Bronchial epithelial cell (primary cell): Measurements from ENCODE around the gene ORAI1. TPM values are rescaled to one million over a fixed set of nuclear protein-coding genes. Genes with fewer than 3 reads are reported as not detected.

Experiments
- DNase-seq: peaks from one replicate; pipeline ENCODE4 v3.0.0-alpha.2; 2010; ENCODE audit warnings: low read depth
- FAIRE-seq: peaks from 2 replicates; lab custom pipeline; 2011; peaks lifted over from hg19 to GRCh38; lab: Jason Lieb, UNC
- H3K27me3 ChIP-seq: 2 replicates; pipeline ENCODE4 v1.5.1; 2011; ENCODE audit warnings: low read length; ENCODE audit not compliant: control insufficient read depth, insufficient read depth
- H3K36me3 ChIP-seq: 2 replicates; pipeline ENCODE4 v1.5.1; 2011; ENCODE audit warnings: low read length; ENCODE audit not compliant: control insufficient read depth, insufficient read depth
- H3K4me3 ChIP-seq: 2 replicates; pipeline ENCODE4 v1.5.1; 2011; ENCODE audit warnings: mild to moderate bottlenecking, low read depth, low read length, control low read depth
- total RNA-seq: library from RNA; depleted of rRNA; stranded (reverse); fragments of >200 nt; gene quantifications from 2 replicates; pipeline ENCODE4 v1.2.1, GENCODE V29; 2014
- TF ChIP-seq, protein P1 (sequence below): IDR thresholded peaks from 2 replicates; pipeline ENCODE4 v1.5.1; 2011; ENCODE audit warnings: mild to moderate bottlenecking, moderate library complexity, low read length, control low read depth, inconsistent platforms; ENCODE audit not compliant: insufficient read depth, severe bottlenecking

The ORAI1 gene
- total RNA-seq, 1 donor from 2014 or later = 8.7 TPM

DNA sequence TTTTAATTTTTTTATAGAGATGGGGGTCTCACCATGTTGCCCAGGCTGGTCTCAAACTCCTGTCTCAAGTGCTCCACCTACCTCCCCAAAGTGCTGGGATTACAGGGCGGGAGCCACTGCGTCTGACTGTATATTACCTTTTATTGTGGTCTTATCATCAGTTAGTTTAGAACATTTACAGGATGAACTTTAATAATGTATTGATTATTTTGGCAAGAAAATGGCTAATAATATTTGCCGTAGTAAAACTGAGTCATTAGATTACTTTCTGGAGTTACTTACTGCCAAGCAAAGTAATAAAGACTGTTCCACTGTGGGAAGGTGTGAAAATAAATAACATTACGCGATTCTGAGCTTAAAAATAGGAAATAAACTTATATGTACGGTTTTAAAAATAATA lies 23.6 kb upstream of the ORAI1 start:
- DNase-seq = no peak
- no peak overlapping the region for H3K4me3 ChIP-seq
- H3K36me3 ChIP-seq = no peaks in the 10 kb centered on the region
- TF ChIP-seq, protein P1, sequence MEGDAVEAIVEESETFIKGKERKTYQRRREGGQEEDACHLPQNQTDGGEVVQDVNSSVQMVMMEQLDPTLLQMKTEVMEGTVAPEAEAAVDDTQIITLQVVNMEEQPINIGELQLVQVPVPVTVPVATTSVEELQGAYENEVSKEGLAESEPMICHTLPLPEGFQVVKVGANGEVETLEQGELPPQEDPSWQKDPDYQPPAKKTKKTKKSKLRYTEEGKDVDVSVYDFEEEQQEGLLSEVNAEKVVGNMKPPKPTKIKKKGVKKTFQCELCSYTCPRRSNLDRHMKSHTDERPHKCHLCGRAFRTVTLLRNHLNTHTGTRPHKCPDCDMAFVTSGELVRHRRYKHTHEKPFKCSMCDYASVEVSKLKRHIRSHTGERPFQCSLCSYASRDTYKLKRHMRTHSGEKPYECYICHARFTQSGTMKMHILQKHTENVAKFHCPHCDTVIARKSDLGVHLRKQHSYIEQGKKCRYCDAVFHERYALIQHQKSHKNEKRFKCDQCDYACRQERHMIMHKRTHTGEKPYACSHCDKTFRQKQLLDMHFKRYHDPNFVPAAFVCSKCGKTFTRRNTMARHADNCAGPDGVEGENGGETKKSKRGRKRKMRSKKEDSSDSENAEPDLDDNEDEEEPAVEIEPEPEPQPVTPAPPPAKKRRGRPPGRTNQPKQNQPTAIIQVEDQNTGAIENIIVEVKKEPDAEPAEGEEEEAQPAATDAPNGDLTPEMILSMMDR = no peak
- no peaks in the 10 kb centered on the region for H3K27me3 ChIP-seq
- no peak for FAIRE-seq

DNA sequence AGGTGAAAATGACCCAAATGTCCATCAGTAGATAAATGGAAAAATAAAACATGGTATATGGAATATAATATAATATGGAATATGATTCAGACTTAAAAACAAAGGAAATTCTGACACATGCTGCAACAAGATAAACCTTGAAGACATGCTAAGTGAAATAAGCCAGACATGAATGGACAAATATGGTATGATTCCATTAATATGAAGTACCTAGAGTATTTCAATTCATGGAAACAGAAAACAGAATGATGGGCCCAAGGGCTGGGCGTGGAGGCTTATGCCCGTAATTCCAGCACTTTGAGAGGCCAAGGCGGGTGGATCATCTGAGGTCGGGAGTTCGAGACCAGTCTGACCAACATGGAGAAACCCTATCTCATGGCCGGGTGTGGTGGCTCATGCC lies 22.7 kb upstream of the ORAI1 start:
- no peak overlapping the region for H3K4me3 ChIP-seq
- H3K36me3 ChIP-seq = no peaks in the 10 kb centered on the region
- FAIRE-seq = no peak
- no peaks in the 10 kb centered on the region for H3K27me3 ChIP-seq
- peak; percentile 70 for DNase-seq
- TF ChIP-seq, protein P1 = no peak

DNA sequence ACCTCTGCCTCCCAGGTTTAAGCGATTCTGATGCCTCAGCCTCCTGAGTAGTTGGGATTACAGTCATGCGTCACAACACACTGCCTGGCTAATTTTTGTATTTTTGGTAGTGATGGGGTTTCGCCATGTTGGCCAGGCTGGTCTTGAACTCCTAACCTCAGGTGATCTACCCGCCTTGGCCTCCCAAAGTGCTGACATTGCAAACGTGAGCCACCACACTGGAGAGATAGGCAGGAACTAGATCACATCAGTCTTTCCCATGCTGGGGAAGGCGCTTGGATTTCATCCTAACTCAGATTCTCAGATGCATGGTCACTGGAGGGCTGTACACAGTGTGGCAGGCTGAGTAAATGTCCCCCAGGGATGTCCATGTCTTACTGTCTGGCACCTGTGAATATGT lies 18.0 kb upstream of the ORAI1 start:
- FAIRE-seq (no peak), DNase-seq (no peak)
- Histone ChIP-seq H3K4me3 (no peak overlapping the region), H3K27me3 (no peaks in the 10 kb centered on the region), H3K36me3 (no peaks in the 10 kb centered on the region)
- TF ChIP-seq, protein P1 = no peak

DNA sequence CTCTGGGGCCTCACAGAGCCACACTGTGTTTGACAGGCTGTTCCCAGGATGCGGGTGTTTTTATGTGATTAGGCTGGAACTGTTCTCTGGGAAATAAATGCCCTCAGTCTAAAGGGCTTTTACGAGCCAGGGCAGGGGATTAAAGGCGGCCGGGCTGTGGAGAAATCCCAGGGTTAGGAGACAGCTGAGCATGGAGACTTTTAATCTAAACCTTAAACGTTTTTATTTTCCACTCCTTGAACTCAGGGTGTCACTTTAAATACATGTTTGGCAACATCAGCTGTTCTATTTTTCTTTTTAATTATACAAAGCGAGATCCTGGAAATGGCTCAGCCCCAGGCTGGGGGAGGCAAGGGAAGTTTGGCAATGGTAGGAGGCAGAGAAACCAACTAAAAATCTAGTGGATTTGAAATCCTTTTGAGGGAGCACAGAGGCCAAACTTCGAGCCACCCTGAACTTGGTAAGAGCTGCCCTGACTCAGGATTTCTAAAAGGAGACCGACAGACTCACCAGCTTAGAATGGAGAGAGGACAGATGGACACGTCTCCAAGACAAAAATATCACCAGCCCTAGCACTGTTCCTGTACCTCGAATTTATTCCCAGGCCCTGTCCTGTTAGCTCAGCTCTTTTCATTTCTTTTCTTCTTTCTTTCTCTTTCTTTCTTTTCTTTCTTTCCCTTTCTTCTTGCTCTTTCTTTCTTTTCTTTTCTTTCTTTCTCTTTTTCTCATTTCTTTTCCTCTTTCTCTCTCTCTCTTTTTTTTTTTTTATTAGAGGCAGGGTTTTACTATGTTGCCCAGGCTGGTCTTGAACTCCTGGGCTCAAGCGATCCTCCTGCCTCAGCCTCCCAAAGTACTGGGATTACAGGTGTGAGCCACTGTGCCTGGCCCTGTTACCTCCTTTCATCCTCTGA lies 15.8 kb upstream of the ORAI1 start:
- no peaks in the 10 kb centered on the region for H3K36me3 ChIP-seq
- FAIRE-seq (no peak), DNase-seq (no peak)
- H3K27me3 ChIP-seq = no peaks in the 10 kb centered on the region
- H3K4me3 ChIP-seq = no peak overlapping the region
- TF ChIP-seq, protein P1 = no peak

DNA sequence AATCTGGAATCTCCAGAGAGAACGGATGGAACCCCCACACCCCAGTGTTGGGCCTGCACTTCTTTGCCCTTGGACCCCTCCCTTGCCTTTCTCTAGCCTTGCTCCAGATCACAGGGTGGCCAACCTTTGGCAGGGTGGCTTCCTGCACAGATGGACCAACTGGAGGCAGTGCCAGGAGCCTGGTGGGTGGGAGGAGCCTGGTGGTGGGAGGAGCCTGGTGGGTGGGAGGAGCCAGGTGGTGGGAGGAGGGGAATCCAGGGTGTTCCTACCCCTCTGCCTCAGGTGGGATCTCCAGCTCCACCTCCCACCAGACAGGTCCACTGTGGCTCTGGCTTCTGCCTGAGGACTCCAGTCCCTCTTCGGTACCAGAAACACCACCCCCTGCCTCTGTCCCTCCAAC lies 15.0 kb upstream of the ORAI1 start:
- FAIRE-seq (no peak), DNase-seq (no peak)
- H3K4me3 ChIP-seq = no peak overlapping the region
- H3K27me3 ChIP-seq = no peaks in the 10 kb centered on the region
- no peaks in the 10 kb centered on the region for H3K36me3 ChIP-seq
- TF ChIP-seq, protein P1 = no peak
